MM.1S (cell line): ENCODE measurements around the gene VPS13A.

ENCODE experiments used
- DNase-seq: peaks from one replicate; pipeline ENCODE4 v3.0.0-alpha.2; 2015
- H2AFZ ChIP-seq: fragments of 300-600 bp; sonication (generic); 2 replicates; pipeline ENCODE4 v1.6.0; 2016; ENCODE audit warnings: antibody characterized with exemption, low read length
- H3F3A ChIP-seq: fragments of 300-600 bp; sonication (generic); 2 replicates; pipeline ENCODE4 v1.6.1; 2016; ENCODE audit warnings: mild to moderate bottlenecking, antibody characterized with exemption, low read length, moderate library complexity, mixed read lengths; ENCODE audit not compliant: insufficient read depth
- H3K27ac ChIP-seq: fragments of 300-600 bp; sonication (generic); 2 replicates; pipeline ENCODE4 v1.5.1; 2016; ENCODE audit warnings: mild to moderate bottlenecking, low read length
- H3K27me3 ChIP-seq: fragments of 300-600 bp; sonication (generic); replicated peaks from 2 replicates; pipeline ENCODE4 v1.6.0; 2016; ENCODE audit warnings: low read length; ENCODE audit not compliant: insufficient read depth
- H3K36me3 ChIP-seq: fragments of 300-600 bp; sonication (generic); replicated peaks from 2 replicates; pipeline ENCODE4 v1.6.1; 2016; ENCODE audit warnings: mild to moderate bottlenecking, low read length, mixed read lengths; ENCODE audit not compliant: insufficient read depth
- H3K4me1 ChIP-seq: fragments of 300-600 bp; sonication (generic); 2 replicates; pipeline ENCODE4 v1.6.1; 2016; ENCODE audit warnings: low read length, mixed read lengths
- H3K4me2 ChIP-seq: fragments of 300-600 bp; sonication (generic); 2 replicates; pipeline ENCODE4 v1.6.0; 2016; ENCODE audit warnings: low read depth, low read length
- H3K4me3 ChIP-seq: fragments of 300-600 bp; sonication (generic); 2 replicates; pipeline ENCODE4 v1.5.1; 2016; ENCODE audit warnings: low read length, mixed read lengths
- H3K79me2 ChIP-seq: fragments of 300-600 bp; sonication (generic); 2 replicates; pipeline ENCODE4 v1.6.1; 2016; ENCODE audit warnings: mixed run types, low read length, mixed read lengths
- H3K9ac ChIP-seq: fragments of 300-600 bp; sonication (generic); 2 replicates; pipeline ENCODE4 v1.6.1; 2016; ENCODE audit warnings: low read length, mixed read lengths
- H3K9me2 ChIP-seq: fragments of 300-600 bp; sonication (generic); replicated peaks from 2 replicates; pipeline ENCODE4 v1.6.1; 2016; ENCODE audit warnings: mild to moderate bottlenecking, low read length, mixed read lengths; ENCODE audit not compliant: insufficient read depth
- H3K9me3 ChIP-seq: fragments of 300-600 bp; sonication (generic); replicated peaks from 2 replicates; pipeline ENCODE4 v1.6.1; 2016; ENCODE audit warnings: mild to moderate bottlenecking, low read length, mixed read lengths; ENCODE audit not compliant: insufficient read depth
- H4K20me1 ChIP-seq: fragments of 300-600 bp; sonication (generic); 2 replicates; pipeline ENCODE4 v1.6.1; 2016; ENCODE audit warnings: mild to moderate bottlenecking, low read length, moderate library complexity, mixed read lengths; ENCODE audit not compliant: insufficient read depth
- CTCF ChIP-seq: fragments of 300-600 bp; sonication (generic); IDR thresholded peaks from 2 replicates; pipeline ENCODE4 v1.5.1; 2016; ENCODE audit warnings: antibody characterized with exemption, low read length, mixed read lengths
- EZH2 ChIP-seq: fragments of 300-600 bp; sonication (generic); optimal IDR thresholded peaks from 2 replicates; pipeline ENCODE3; 2017; ENCODE audit warnings: low read depth, mild to moderate bottlenecking, antibody characterized with exemption, low read length, mixed read lengths
- EZH2phosphoT487 ChIP-seq: fragments of 300-600 bp; sonication (generic); IDR thresholded peaks from 2 replicates; pipeline ENCODE4 v1.6.1; 2018; ENCODE audit warnings: antibody characterized with exemption, low read length

The VPS13A gene

GRCh38 chr9:77188242-77188641 lies 10.9 kb downstream of the VPS13A start:
- Histone ChIP-seq H4K20me1 (no peaks in the 10 kb centered on the region), H3K4me3 (no peak overlapping the region), H3K9me3 (no peaks in the 10 kb centered on the region), H3K4me2 (no peak overlapping the region), H3K9me2 (no peaks in the 10 kb centered on the region), H3K27ac (no peak overlapping the region), H3K79me2 (peaks cover 100% of the 10 kb centered on the region), H3K36me3 (no peaks in the 10 kb centered on the region), H3K9ac (no peak overlapping the region), H3K27me3 (no peaks in the 10 kb centered on the region), H3F3A (no peaks in the 10 kb centered on the region), H3K4me1 (no peaks in the 10 kb centered on the region), H2AFZ (no peak overlapping the region)
- TF ChIP-seq EZH2: no peak
- TF ChIP-seq CTCF: no peak
- no peak for TF ChIP-seq EZH2phosphoT487
- DNase-seq: no peak

GRCh38 chr9:77194423-77194822 lies 17.1 kb downstream of the VPS13A start:
- Histone ChIP-seq H3K4me2 (no peak overlapping the region), H3F3A (no peaks in the 10 kb centered on the region), H4K20me1 (0 out of 2 replicates have a peak, but pooled peaks cover 3% of the 10 kb centered on the region), H3K4me3 (no peak overlapping the region), H2AFZ (no peak overlapping the region), H3K9ac (no peak overlapping the region), H3K79me2 (peaks cover 96% of the 10 kb centered on the region), H3K27me3 (no peaks in the 10 kb centered on the region), H3K27ac (no peak overlapping the region), H3K9me3 (no peaks in the 10 kb centered on the region), H3K9me2 (no peaks in the 10 kb centered on the region), H3K36me3 (no peaks in the 10 kb centered on the region), H3K4me1 (no peaks in the 10 kb centered on the region)
- no peak for TF ChIP-seq CTCF
- no peak for TF ChIP-seq EZH2
- TF ChIP-seq EZH2phosphoT487: no peak
- DNase-seq: no peak

GRCh38 chr9:77210116-77210515 lies 32.8 kb downstream of the VPS13A start:
- H3K4me1 ChIP-seq: no peaks in the 10 kb centered on the region
- no peak overlapping the region for H3K27ac ChIP-seq
- no peaks in the 10 kb centered on the region for H3F3A ChIP-seq
- no peak overlapping the region for H3K4me3 ChIP-seq
- no peaks in the 10 kb centered on the region for H3K36me3 ChIP-seq
- no peak overlapping the region for H2AFZ ChIP-seq
- no peak overlapping the region for H3K4me2 ChIP-seq
- TF ChIP-seq CTCF (no peak), EZH2 (no peak), EZH2phosphoT487 (no peak)
- no peaks in the 10 kb centered on the region for H3K9me3 ChIP-seq
- no peaks in the 10 kb centered on the region for H3K9me2 ChIP-seq
- DNase-seq: no peak
- no peak overlapping the region for H3K9ac ChIP-seq
- no peaks in the 10 kb centered on the region for H4K20me1 ChIP-seq
- 0 out of 2 replicates have a peak, but pooled peaks cover 3% of the 10 kb centered on the region for H3K79me2 ChIP-seq
- H3K27me3 ChIP-seq: no peaks in the 10 kb centered on the region

- Histone ChIP-seq H3K79me2 (0 out of 2 replicates have a peak, but pooled peaks cover 3% of the 10 kb centered on the region), H3K9ac (no peak overlapping the region), H3K9me2 (no peaks in the 10 kb centered on the region)
These were observed 34.2 kb downstream of the VPS13A start for GRCh38 chr9:77211561-77211960.

More at GRCh38 chr9:77211561-77211960, 34.2 kb downstream of the VPS13A start:
- Histone ChIP-seq H3K27ac (no peak overlapping the region), H3K4me3 (no peak overlapping the region), H3K27me3 (no peaks in the 10 kb centered on the region), H3F3A (no peaks in the 10 kb centered on the region), H3K4me1 (no peaks in the 10 kb centered on the region), H4K20me1 (no peaks in the 10 kb centered on the region), H2AFZ (no peak overlapping the region), H3K9me3 (no peaks in the 10 kb centered on the region), H3K4me2 (no peak overlapping the region), H3K36me3 (no peaks in the 10 kb centered on the region)
- no peak for DNase-seq
- no peak for TF ChIP-seq EZH2phosphoT487
- TF ChIP-seq EZH2: no peak
- TF ChIP-seq CTCF: no peak
